Measurements from ENCODE around the gene RAB3D. TPM values are rescaled to one million over a fixed set of nuclear protein-coding genes. Genes with fewer than 3 reads are reported as not detected.

RAB3D gene
- total RNA-seq, 1 experiment from 2014 or later, result 28.9 TPM

DNA sequence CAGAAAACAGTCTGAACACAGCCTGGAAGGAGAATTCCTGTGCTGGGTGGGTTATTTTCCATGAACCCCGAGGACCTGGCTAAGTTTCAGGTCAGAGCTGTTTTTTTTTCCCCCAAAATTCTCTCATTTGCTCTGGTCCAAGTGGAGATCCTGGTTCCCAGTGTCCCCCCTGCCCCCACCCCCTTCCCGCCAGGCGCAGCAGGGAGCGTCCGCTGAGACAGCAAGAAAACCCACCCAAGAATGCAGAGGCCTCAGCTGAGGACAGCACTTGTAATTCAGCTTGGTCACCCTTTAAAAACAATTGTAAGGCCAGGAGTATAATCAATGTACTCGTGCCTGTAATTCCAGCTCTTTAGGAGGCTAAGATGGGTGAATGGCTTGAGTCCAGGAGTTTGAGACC is 54.9 kb downstream of the RAB3D start:
- Histone ChIP-seq H3K9me2 (ENCODE audit: insufficient read depth) (no peaks in the 10 kb centered on the region), H2AFZ (ENCODE audit: low read depth, low read length, poor library complexity, severe bottlenecking) (no peak overlapping the region), H3K27ac (ENCODE audit: low read depth, low read length) (no peak overlapping the region), H4K20me1 (ENCODE audit: insufficient read depth) (no peaks in the 10 kb centered on the region), H3K9ac (ENCODE audit: low read length) (no peak overlapping the region), H3K36me3 (ENCODE audit: control insufficient read depth in 1 of 2, insufficient read depth in 2 of 2, low read length in 2 of 2) (no peaks in the 10 kb centered on the region), H3K4me3 (replicated peaks in 1 of 2; ENCODE audit: low read depth in 1 of 2, low read length in 2 of 2) (no peak overlapping the region), H3K27me3 (ENCODE audit: insufficient read depth, low read length) (no peaks in the 10 kb centered on the region), H3K79me2 (ENCODE audit: insufficient read depth, low read length) (no peaks in the 10 kb centered on the region), H3K4me2 (ENCODE audit: low read length) (no peak overlapping the region), H3K9me3 (ENCODE audit: control insufficient read depth in 1 of 2, insufficient read depth in 1 of 2, low read depth in 1 of 2, low read length in 2 of 2) (no peaks in the 10 kb centered on the region), H3K4me1 (ENCODE audit: control insufficient read depth in 1 of 2, insufficient read depth in 2 of 2, low read length in 2 of 2) (no peaks in the 10 kb centered on the region)
- ATAC-seq, result no peak
- TF ChIP-seq ZFX (IDR thresholded peaks at IDR 0.05), result no peak
- TF ChIP-seq EZH2 (IDR thresholded peaks at IDR 0.05), result no peak
- TF ChIP-seq EZH2phosphoT487 (IDR thresholded peaks at IDR 0.05; ENCODE audit: borderline replicate concordance), result no peak
- TF ChIP-seq FOSL1 (IDR thresholded peaks at IDR 0.05; ENCODE audit: low read depth), result no peak
- no peak for TF ChIP-seq CTCF (IDR thresholded peaks at IDR 0.05 in 2 of 3, conservative IDR thresholded peaks at IDR 0.05 in 1 of 3; ENCODE audit: borderline replicate concordance in 1 of 3, insufficient read depth in 1 of 3, low read depth in 2 of 3, low read length in 2 of 3)
- TF ChIP-seq CEBPB (IDR thresholded peaks at IDR 0.05; ENCODE audit: low read depth), result no peak
- TF ChIP-seq SRF (IDR thresholded peaks at IDR 0.05; ENCODE audit: low read depth), result no peak
- no peak for TF ChIP-seq SP1 (IDR thresholded peaks at IDR 0.05; ENCODE audit: low read depth)
- no peak for TF ChIP-seq YY1 (IDR thresholded peaks at IDR 0.05; ENCODE audit: extremely low read depth, insufficient replicate concordance, low read depth, low read length)
- TF ChIP-seq MAX (IDR thresholded peaks at IDR 0.05), result no peak
- TF ChIP-seq SIN3A (IDR thresholded peaks at IDR 0.05; ENCODE audit: low read depth), result no peak
- no peak for TF ChIP-seq CBX3 (IDR thresholded peaks at IDR 0.05; ENCODE audit: low read depth)
- no peak for TF ChIP-seq TCF7L2 (IDR thresholded peaks at IDR 0.05; ENCODE audit: borderline replicate concordance, extremely low read depth, insufficient read depth, insufficient read length)
- no peak for TF ChIP-seq REST (IDR thresholded peaks at IDR 0.05; ENCODE audit: low read depth)
- TF ChIP-seq POLR2A (IDR thresholded peaks at IDR 0.05; ENCODE audit: borderline replicate concordance, extremely low read depth, insufficient read depth, insufficient read length), result no peak
- TF ChIP-seq ELF1 (IDR thresholded peaks at IDR 0.05; ENCODE audit: borderline replicate concordance, low read depth), result no peak
- no peak for TF ChIP-seq JUND (IDR thresholded peaks at IDR 0.05)
- TF ChIP-seq POLR2AphosphoS5 (IDR thresholded peaks at IDR 0.05; ENCODE audit: low read depth, low read length), result no peak
- no peak for TF ChIP-seq RAD21 (IDR thresholded peaks at IDR 0.05; ENCODE audit: low read depth)
- TF ChIP-seq, protein P1, sequence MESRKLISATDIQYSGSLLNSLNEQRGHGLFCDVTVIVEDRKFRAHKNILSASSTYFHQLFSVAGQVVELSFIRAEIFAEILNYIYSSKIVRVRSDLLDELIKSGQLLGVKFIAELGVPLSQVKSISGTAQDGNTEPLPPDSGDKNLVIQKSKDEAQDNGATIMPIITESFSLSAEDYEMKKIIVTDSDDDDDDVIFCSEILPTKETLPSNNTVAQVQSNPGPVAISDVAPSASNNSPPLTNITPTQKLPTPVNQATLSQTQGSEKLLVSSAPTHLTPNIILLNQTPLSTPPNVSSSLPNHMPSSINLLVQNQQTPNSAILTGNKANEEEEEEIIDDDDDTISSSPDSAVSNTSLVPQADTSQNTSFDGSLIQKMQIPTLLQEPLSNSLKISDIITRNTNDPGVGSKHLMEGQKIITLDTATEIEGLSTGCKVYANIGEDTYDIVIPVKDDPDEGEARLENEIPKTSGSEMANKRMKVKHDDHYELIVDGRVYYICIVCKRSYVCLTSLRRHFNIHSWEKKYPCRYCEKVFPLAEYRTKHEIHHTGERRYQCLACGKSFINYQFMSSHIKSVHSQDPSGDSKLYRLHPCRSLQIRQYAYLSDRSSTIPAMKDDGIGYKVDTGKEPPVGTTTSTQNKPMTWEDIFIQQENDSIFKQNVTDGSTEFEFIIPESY (IDR thresholded peaks at IDR 0.05; ENCODE audit: extremely low read depth, insufficient replicate concordance, low read length), result no peak
- BruUV-seq (replicated peaks), result no TSS peak
- POLR2A ChIA-PET, result no interaction called here
- RAD21 ChIA-PET (ENCODE audit: low non-redundant PET in 1 of 2, low total read pairs in 2 of 2, uncharacterized antibody in 2 of 2, unreplicated experiment in 2 of 2), result no interaction called here
- CTCF ChIA-PET, result interaction anchor here (0.8 kb wide), 1 partner anchor 10 kb away, joined by 3 read pairs; no protein-coding TSS in a partner anchor
- intact Hi-C loops (cut with micrococcal nuclease), result no loop called here
- DNase-seq (ENCODE audit: low read depth, low spot score), result no peak

All from HCT116 (cell line).